ENCODE results near the gene ENO3.

DNA sequence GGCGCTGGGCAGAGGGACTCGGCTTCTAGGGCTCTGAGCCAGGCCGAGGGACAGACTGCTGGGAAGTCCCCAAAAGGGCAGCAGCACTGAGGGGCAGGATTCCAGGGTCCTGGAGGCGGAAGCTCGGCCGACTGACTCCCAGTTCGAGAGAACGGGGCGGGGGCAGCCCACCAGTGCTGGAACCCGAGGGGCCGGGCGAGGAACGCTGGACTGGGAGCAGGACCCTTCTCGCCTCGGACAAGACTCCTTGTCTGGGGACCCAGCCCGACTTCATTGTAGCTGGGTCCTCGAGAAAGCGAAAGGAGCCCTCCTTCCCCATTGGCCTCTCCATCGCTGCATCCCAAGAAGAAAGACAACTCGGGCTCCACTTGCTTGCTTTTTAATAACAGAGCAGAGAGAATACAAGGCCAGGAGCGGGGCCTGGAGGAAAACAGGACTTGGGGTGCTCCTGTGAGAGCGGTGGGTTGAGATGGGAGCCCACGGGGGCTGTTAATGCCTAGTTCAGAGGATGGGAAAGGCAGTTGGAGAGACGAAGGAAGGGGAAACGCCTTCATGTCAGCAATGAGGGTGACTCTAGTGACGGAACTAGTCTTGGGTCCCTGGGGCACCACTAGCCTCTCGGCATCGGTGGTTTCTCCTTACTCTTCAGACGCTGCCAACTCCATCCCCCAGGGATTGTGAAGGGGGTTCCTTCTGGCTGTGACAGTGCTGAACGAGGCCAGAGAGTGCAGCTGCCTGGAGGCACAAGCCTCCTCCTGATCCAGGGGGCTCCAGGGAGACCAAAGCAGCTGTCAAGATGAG is 37.0 kb downstream of the ENO3 start:
- TF ChIP-seq L3MBTL2 (conservative IDR thresholded peaks at IDR 0.05) (no peak), SUZ12 (IDR thresholded peaks at IDR 0.05) (no peak), TARDBP (IDR thresholded peaks at IDR 0.05) (no peak), FOXK2 (IDR thresholded peaks at IDR 0.05) (no peak), SP1 (IDR thresholded peaks at IDR 0.05) (no peak), FOXA1 (IDR thresholded peaks at IDR 0.05) (no peak), ARNT (IDR thresholded peaks at IDR 0.05) (no peak), LEF1 (IDR thresholded peaks at IDR 0.05; ENCODE audit: borderline replicate concordance) (no peak), PKNOX1 (IDR thresholded peaks at IDR 0.05) (no peak), BHLHE40 (IDR thresholded peaks at IDR 0.05; ENCODE audit: borderline replicate concordance) (no peak), NFRKB (IDR thresholded peaks at IDR 0.05) (no peak)

Measured in HEK293T (cell line).